ENCODE data around the gene GFY.

GRCh38 chr19:49453757-49454240, 28.6 kb downstream of the GFY start:
- TF ChIP-seq POLR2A (IDR thresholded peaks at IDR 0.05): no peak
- TF ChIP-seq, protein P1, sequence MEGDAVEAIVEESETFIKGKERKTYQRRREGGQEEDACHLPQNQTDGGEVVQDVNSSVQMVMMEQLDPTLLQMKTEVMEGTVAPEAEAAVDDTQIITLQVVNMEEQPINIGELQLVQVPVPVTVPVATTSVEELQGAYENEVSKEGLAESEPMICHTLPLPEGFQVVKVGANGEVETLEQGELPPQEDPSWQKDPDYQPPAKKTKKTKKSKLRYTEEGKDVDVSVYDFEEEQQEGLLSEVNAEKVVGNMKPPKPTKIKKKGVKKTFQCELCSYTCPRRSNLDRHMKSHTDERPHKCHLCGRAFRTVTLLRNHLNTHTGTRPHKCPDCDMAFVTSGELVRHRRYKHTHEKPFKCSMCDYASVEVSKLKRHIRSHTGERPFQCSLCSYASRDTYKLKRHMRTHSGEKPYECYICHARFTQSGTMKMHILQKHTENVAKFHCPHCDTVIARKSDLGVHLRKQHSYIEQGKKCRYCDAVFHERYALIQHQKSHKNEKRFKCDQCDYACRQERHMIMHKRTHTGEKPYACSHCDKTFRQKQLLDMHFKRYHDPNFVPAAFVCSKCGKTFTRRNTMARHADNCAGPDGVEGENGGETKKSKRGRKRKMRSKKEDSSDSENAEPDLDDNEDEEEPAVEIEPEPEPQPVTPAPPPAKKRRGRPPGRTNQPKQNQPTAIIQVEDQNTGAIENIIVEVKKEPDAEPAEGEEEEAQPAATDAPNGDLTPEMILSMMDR (IDR thresholded peaks at IDR 0.05): no peak

All from right lobe of liver (tissue), 4 donors.